Endothelial cell of umbilical vein (primary cell): Measurements from ENCODE around the gene FHDC1. TPM values are rescaled to one million over a fixed set of nuclear protein-coding genes. Genes with fewer than 3 reads are reported as not detected.

Source experiments
- BruUV-seq: library from RNA; stranded (reverse); fragments of 400-500 nt; replicated peaks from 2 replicates; lab custom pipeline; 2021; lab: Mats Ljungman, UMichigan
- CTCF ChIA-PET: fragments of 300-600, 350-600 bp; sonication (Branson Sonifier 250); formaldehyde crosslinking; loops from one replicate; lab custom pipeline; 2021; ENCODE audit warnings: antibody characterized with exemption, inconsistent platforms; lab: Charles Lee
- POLR2A ChIA-PET: fragments of 300-600, 350-600 bp; sonication (Branson Sonifier 250); formaldehyde crosslinking; loops from one replicate; lab custom pipeline; 2021; ENCODE audit warnings: antibody characterized with exemption, inconsistent platforms; lab: Charles Lee
- DNase-seq: peaks from one replicate; pipeline ENCODE4 v3.0.0-alpha.2; 2011; ENCODE audit warnings: low read depth, low spot score
- FAIRE-seq: peaks from 2 replicates; lab custom pipeline; 2011; peaks lifted over from hg19 to GRCh38; lab: Jason Lieb, UNC
- H2AFZ ChIP-seq: 2 replicates; pipeline ENCODE4 v1.6.0; 2012; ENCODE audit warnings: low read depth, low read length, control low read depth, inconsistent platforms
- H3K27ac ChIP-seq: 2 replicates; pipeline ENCODE4 v1.5.1; 2011; ENCODE audit warnings: low read depth, mild to moderate bottlenecking, control low read depth, low read length, moderate library complexity; ENCODE audit not compliant: insufficient read depth
- H3K27me3 ChIP-seq, 2 experiments: 2 replicates each; pipeline versions ENCODE4 v1.6.0 to v1.6.1; 2011; ENCODE audit warnings: low read length in 2 of 2, mixed read lengths in 1 of 2; ENCODE audit not compliant: control insufficient read depth in 2 of 2, insufficient read depth in 2 of 2
- H3K36me3 ChIP-seq, 2 experiments: 2 replicates in 1 of 2; 3 replicates in 1 of 2; pipeline ENCODE4 v1.5.1; 2011; ENCODE audit warnings: low read length in 2 of 2, mild to moderate bottlenecking in 1 of 2, moderate library complexity in 1 of 2; ENCODE audit not compliant: control insufficient read depth in 2 of 2, insufficient read depth in 2 of 2; ENCODE audit errors: extremely low read depth in 1 of 2
- H3K4me1 ChIP-seq: 3 replicates; pipeline ENCODE4 v1.5.1; 2011; ENCODE audit warnings: mild to moderate bottlenecking, low read length; ENCODE audit not compliant: control insufficient read depth, insufficient read depth; ENCODE audit errors: extremely low read depth
- H3K4me2 ChIP-seq: 2 replicates; pipeline ENCODE4 v1.6.1; 2011; ENCODE audit warnings: low read length, control low read depth, mixed read lengths; ENCODE audit not compliant: insufficient read depth
- H3K4me3 ChIP-seq, 3 experiments: fragments of 200-600 bp in 1 of 3; sonication (generic), shearing (Covaris generic) in 1 of 3; replicated peaks in 1 of 3; 2 replicates each; pipeline ENCODE4 v1.5.1; 2011 to 2016; ENCODE audit warnings: control low read depth in 3 of 3, low read length in 3 of 3, mild to moderate bottlenecking in 2 of 3, inconsistent platforms in 1 of 3, low read depth in 1 of 3, moderate library complexity in 1 of 3; ENCODE audit not compliant: insufficient read depth in 1 of 3
- H3K79me2 ChIP-seq: 2 replicates; pipeline ENCODE4 v1.6.0; 2012; ENCODE audit warnings: low read length, inconsistent platforms; ENCODE audit not compliant: control insufficient read depth, insufficient read depth
- H3K9ac ChIP-seq: replicated peaks from 2 replicates; pipeline ENCODE3; 2011; ENCODE audit warnings: low read length, control low read depth; ENCODE audit not compliant: insufficient read depth; ENCODE audit errors: extremely low read depth
- H3K9me1 ChIP-seq: replicated peaks from 3 replicates; pipeline ENCODE4 v1.6.0; 2011; ENCODE audit warnings: mild to moderate bottlenecking, low read length; ENCODE audit not compliant: control insufficient read depth, insufficient read depth; ENCODE audit errors: extremely low read depth
- H3K9me3 ChIP-seq: replicated peaks from 2 replicates; pipeline ENCODE4 v1.5.1; 2012; ENCODE audit warnings: low read length, inconsistent platforms; ENCODE audit not compliant: control insufficient read depth, insufficient read depth
- H4K20me1 ChIP-seq: replicated peaks from 2 replicates; pipeline ENCODE3; 2011; ENCODE audit warnings: mild to moderate bottlenecking, low read length; ENCODE audit not compliant: control insufficient read depth, insufficient read depth; ENCODE audit errors: extremely low read depth
- EZH2 ChIP-seq: IDR thresholded peaks from 2 replicates; pipeline ENCODE4 v1.6.1; 2012; ENCODE audit warnings: borderline replicate concordance, low read depth, mild to moderate bottlenecking, moderate library complexity, low read length, inconsistent platforms; ENCODE audit not compliant: severe bottlenecking
- FOS ChIP-seq: IDR thresholded peaks from 2 replicates; pipeline ENCODE4 v1.6.1; 2011; ENCODE audit warnings: mild to moderate bottlenecking, low read length, moderate library complexity, borderline replicate concordance; ENCODE audit not compliant: insufficient read depth
- GATA2 ChIP-seq: IDR thresholded peaks from 2 replicates; pipeline ENCODE4 v1.7.0; 2011; ENCODE audit warnings: low read depth, mild to moderate bottlenecking, moderate library complexity, mixed read lengths, low read length; ENCODE audit not compliant: insufficient read length, insufficient read depth
- JUN ChIP-seq: IDR thresholded peaks from 2 replicates; pipeline ENCODE4 v1.6.1; 2011; ENCODE audit warnings: borderline replicate concordance, low read depth; ENCODE audit not compliant: insufficient read length, insufficient read depth
- MYC ChIP-seq: IDR thresholded peaks from one replicate; pipeline ENCODE4 v1.6.1; 2011; ENCODE audit warnings: mild to moderate bottlenecking, low read depth, low read length
- POLR2A ChIP-seq: IDR thresholded peaks from 2 replicates; pipeline ENCODE4 v1.6.1; 2012; ENCODE audit warnings: low read depth, mild to moderate bottlenecking, control low read depth, low read length
- POLR2AphosphoS5 ChIP-seq: IDR thresholded peaks from 2 replicates; pipeline ENCODE4 v1.6.1; 2012; ENCODE audit warnings: low read depth, mild to moderate bottlenecking, control low read depth, low read length, moderate library complexity; ENCODE audit not compliant: insufficient read depth
- dilution Hi-C: fragments of 300-500 bp; cut with MboI; formaldehyde crosslinking; loops from one replicate; pipeline ENCODE4 v1.15.0; 2019; ENCODE audit warnings: low sequenced_read_pairs; ENCODE audit not compliant: extremely low pct_ligation_motif_present
- intact Hi-C: fragments of 100-400 bp; cut with micrococcal nuclease; formaldehyde crosslinking; loops from one replicate; pipeline ENCODE4 v1.10.0; 2022
- polyA plus RNA-seq, 4 experiments: library from polyadenylated mRNA; depleted of rRNA in 3 of 4; stranded (reverse) in 3 of 4; unstranded in 1 of 4; fragments of >200 nt; gene quantifications; 2 replicates each; pipeline versions ENCODE4 v1.2.1 to v1.2.3, GENCODE V29; 2011 to 2012; ENCODE audit warnings: missing spikeins in 1 of 4
- total RNA-seq: library from RNA; stranded (reverse); gene quantifications from 2 replicates; pipeline ENCODE4 v1.2.3, GENCODE V29; 2021
- TF ChIP-seq, protein P1 (sequence below): IDR thresholded peaks from 2 replicates; pipeline ENCODE4 v1.6.1; 2011; ENCODE audit not compliant: insufficient read depth, insufficient read length
- TF ChIP-seq, protein P2 (sequence below), 2 donors: IDR thresholded peaks; 1 replicate in 1 of 2; 2 replicates in 1 of 2; pipeline ENCODE4 v1.5.1; 2011; ENCODE audit warnings: low read length in 2 of 2, mild to moderate bottlenecking in 2 of 2, moderate library complexity in 2 of 2, control low read depth in 1 of 2, inconsistent platforms in 1 of 2, low read depth in 1 of 2; ENCODE audit not compliant: insufficient read depth in 1 of 2; ENCODE audit errors: extremely low read depth in 1 of 2

Gene FHDC1
- total and polyA plus RNA-seq, 2 donors (not counting 3 experiments of a cell fraction or from before 2014, with no cell fraction given), result 0.03 to 0.18 TPM

DNA sequence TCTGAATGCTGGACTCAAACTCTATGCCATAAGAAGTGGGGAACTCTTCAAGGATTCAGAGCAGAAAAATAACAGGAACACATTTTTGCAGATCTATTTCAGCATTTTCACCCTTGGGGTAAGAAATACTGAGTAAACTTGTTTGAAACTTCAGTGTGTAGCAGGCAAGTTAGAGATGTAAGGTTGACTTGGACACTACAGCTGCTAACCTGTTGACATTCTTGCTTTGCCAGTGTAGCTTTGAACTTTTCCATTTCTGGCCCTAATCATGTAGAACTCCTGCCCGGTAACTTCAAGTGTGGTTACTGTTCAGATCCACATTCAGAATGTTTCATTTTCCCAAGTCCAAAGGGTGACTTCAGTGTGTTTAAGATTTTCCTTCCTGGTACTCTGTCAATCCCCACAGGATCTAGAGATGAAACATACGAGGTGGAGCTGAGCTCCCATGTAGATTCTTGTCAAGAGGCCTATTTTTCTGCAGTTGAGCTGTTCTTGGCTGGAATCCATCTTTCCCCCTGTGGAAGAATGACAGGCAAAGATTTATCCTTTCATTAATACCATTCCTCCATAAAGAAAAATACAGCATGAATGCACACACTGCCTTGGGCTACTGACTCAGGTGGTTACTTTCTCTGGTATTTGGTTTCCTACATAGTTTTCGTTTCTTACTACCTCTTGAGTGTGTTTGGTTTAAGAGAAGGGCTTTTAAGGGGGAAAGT, 34.1 kb downstream of the FHDC1 start:
- Histone ChIP-seq H3K9me1 (no peaks in the 10 kb centered on the region), H3K36me3 (no peaks in the 10 kb centered on the region), H3K4me3 (no peak overlapping the region), H3K27me3 (no peaks in the 10 kb centered on the region), H2AFZ (no peak overlapping the region), H3K4me2 (no peak overlapping the region), H3K4me1 (no peaks in the 10 kb centered on the region), H4K20me1 (no peaks in the 10 kb centered on the region), H3K9ac (no peak overlapping the region), H3K9me3 (no peaks in the 10 kb centered on the region), H3K27ac (no peak overlapping the region), H3K79me2 (no peaks in the 10 kb centered on the region)
- DNase-seq (peak; percentile 67), FAIRE-seq (peak; percentile 54)
- CTCF ChIA-PET, result no interaction called here
- no TSS peak for BruUV-seq
- TF ChIP-seq GATA2, result no peak
- no peak for TF ChIP-seq MYC
- TF ChIP-seq POLR2A, result no peak
- TF ChIP-seq EZH2, result no peak
- TF ChIP-seq JUN, result no peak
- TF ChIP-seq, protein P1, sequence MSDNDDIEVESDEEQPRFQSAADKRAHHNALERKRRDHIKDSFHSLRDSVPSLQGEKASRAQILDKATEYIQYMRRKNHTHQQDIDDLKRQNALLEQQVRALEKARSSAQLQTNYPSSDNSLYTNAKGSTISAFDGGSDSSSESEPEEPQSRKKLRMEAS, result no peak
- TF ChIP-seq, protein P2, sequence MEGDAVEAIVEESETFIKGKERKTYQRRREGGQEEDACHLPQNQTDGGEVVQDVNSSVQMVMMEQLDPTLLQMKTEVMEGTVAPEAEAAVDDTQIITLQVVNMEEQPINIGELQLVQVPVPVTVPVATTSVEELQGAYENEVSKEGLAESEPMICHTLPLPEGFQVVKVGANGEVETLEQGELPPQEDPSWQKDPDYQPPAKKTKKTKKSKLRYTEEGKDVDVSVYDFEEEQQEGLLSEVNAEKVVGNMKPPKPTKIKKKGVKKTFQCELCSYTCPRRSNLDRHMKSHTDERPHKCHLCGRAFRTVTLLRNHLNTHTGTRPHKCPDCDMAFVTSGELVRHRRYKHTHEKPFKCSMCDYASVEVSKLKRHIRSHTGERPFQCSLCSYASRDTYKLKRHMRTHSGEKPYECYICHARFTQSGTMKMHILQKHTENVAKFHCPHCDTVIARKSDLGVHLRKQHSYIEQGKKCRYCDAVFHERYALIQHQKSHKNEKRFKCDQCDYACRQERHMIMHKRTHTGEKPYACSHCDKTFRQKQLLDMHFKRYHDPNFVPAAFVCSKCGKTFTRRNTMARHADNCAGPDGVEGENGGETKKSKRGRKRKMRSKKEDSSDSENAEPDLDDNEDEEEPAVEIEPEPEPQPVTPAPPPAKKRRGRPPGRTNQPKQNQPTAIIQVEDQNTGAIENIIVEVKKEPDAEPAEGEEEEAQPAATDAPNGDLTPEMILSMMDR (IDR thresholded peaks at IDR 0.05; ENCODE audit: extremely low read depth in 1 of 2, insufficient read depth in 1 of 2, low read depth in 1 of 2, low read length in 2 of 2), result no peak
- no peak for TF ChIP-seq FOS
- TF ChIP-seq POLR2AphosphoS5, result no peak
- dilution Hi-C loops (no loop called here), intact Hi-C loops (no loop called here)
- POLR2A ChIA-PET, result no interaction called here
